ENCODE data around the gene HNMT.

DNA sequence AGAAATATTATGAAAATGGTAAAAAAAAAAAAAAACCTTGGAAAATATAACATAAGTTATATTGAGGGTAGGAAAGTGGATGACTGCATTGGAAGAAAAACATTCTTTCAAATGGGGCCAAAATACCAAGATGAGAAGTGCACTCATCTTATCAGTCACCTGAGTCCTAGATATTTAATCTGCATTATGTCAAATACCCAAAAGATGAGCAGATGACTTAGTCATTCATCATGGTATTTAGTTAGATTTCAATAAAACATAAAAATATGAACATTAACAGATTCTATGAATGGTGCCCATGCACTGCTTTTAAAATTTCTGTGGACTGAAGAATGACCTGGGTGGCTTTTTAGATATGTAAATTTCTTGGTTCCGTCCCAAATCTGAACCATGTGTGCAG is 56.9 kb downstream of the HNMT start:
- TF ChIP-seq ZNF34 (CRISPR knock-in tag; IDR thresholded peaks at IDR 0.05; ENCODE audit: borderline replicate concordance) (no peak), SKIL (CRISPR knock-in tag; IDR thresholded peaks at IDR 0.05; ENCODE audit: borderline replicate concordance) (no peak), KLF15 (CRISPR knock-in tag; IDR thresholded peaks at IDR 0.05; ENCODE audit: borderline replicate concordance) (no peak), REST (IDR thresholded peaks at IDR 0.05; ENCODE audit: borderline replicate concordance in 1 of 2, low read depth in 1 of 2, low read length in 2 of 2) (no peak), PRMT3 (CRISPR knock-in tag; IDR thresholded peaks at IDR 0.05; ENCODE audit: borderline replicate concordance, low read depth) (no peak)
- TF ChIP-seq, protein P1, sequence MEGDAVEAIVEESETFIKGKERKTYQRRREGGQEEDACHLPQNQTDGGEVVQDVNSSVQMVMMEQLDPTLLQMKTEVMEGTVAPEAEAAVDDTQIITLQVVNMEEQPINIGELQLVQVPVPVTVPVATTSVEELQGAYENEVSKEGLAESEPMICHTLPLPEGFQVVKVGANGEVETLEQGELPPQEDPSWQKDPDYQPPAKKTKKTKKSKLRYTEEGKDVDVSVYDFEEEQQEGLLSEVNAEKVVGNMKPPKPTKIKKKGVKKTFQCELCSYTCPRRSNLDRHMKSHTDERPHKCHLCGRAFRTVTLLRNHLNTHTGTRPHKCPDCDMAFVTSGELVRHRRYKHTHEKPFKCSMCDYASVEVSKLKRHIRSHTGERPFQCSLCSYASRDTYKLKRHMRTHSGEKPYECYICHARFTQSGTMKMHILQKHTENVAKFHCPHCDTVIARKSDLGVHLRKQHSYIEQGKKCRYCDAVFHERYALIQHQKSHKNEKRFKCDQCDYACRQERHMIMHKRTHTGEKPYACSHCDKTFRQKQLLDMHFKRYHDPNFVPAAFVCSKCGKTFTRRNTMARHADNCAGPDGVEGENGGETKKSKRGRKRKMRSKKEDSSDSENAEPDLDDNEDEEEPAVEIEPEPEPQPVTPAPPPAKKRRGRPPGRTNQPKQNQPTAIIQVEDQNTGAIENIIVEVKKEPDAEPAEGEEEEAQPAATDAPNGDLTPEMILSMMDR (CRISPR knock-in tag; IDR thresholded peaks at IDR 0.05) = no peak
- TF ChIP-seq, protein P2, sequence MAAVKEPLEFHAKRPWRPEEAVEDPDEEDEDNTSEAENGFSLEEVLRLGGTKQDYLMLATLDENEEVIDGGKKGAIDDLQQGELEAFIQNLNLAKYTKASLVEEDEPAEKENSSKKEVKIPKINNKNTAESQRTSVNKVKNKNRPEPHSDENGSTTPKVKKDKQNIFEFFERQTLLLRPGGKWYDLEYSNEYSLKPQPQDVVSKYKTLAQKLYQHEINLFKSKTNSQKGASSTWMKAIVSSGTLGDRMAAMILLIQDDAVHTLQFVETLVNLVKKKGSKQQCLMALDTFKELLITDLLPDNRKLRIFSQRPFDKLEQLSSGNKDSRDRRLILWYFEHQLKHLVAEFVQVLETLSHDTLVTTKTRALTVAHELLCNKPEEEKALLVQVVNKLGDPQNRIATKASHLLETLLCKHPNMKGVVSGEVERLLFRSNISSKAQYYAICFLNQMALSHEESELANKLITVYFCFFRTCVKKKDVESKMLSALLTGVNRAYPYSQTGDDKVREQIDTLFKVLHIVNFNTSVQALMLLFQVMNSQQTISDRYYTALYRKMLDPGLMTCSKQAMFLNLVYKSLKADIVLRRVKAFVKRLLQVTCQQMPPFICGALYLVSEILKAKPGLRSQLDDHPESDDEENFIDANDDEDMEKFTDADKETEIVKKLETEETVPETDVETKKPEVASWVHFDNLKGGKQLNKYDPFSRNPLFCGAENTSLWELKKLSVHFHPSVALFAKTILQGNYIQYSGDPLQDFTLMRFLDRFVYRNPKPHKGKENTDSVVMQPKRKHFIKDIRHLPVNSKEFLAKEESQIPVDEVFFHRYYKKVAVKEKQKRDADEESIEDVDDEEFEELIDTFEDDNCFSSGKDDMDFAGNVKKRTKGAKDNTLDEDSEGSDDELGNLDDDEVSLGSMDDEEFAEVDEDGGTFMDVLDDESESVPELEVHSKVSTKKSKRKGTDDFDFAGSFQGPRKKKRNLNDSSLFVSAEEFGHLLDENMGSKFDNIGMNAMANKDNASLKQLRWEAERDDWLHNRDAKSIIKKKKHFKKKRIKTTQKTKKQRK (IDR thresholded peaks at IDR 0.05; ENCODE audit: low read length) = no peak
- TF ChIP-seq, protein P3, sequence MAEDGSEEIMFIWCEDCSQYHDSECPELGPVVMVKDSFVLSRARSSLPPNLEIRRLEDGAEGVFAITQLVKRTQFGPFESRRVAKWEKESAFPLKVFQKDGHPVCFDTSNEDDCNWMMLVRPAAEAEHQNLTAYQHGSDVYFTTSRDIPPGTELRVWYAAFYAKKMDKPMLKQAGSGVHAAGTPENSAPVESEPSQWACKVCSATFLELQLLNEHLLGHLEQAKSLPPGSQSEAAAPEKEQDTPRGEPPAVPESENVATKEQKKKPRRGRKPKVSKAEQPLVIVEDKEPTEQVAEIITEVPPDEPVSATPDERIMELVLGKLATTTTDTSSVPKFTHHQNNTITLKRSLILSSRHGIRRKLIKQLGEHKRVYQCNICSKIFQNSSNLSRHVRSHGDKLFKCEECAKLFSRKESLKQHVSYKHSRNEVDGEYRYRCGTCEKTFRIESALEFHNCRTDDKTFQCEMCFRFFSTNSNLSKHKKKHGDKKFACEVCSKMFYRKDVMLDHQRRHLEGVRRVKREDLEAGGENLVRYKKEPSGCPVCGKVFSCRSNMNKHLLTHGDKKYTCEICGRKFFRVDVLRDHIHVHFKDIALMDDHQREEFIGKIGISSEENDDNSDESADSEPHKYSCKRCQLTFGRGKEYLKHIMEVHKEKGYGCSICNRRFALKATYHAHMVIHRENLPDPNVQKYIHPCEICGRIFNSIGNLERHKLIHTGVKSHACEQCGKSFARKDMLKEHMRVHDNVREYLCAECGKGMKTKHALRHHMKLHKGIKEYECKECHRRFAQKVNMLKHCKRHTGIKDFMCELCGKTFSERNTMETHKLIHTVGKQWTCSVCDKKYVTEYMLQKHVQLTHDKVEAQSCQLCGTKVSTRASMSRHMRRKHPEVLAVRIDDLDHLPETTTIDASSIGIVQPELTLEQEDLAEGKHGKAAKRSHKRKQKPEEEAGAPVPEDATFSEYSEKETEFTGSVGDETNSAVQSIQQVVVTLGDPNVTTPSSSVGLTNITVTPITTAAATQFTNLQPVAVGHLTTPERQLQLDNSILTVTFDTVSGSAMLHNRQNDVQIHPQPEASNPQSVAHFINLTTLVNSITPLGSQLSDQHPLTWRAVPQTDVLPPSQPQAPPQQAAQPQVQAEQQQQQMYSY (CRISPR knock-in tag; IDR thresholded peaks at IDR 0.05) = no peak

All from HepG2 (cell line).